Mononuclear cell (primary cell): Measurements from ENCODE around the gene MIA. TPM values are rescaled to one million over a fixed set of nuclear protein-coding genes. Genes with fewer than 3 reads are reported as not detected.
"Not testable (repeated sequence)": the region's sequence is repeated elsewhere in the genome, so short reads cannot be mapped to it uniquely, and the experiment has no call there.

ENCODE experiments used
- H3K27me3 ChIP-seq: 2 replicates; pipeline ENCODE4 v1.6.0; 2011; ENCODE audit warnings: low read length, control low read depth; ENCODE audit not compliant: insufficient read depth
- H3K4me1 ChIP-seq: 2 replicates; pipeline ENCODE4 v1.5.1; 2011; ENCODE audit warnings: mild to moderate bottlenecking, low read length, control low read depth; ENCODE audit not compliant: insufficient read depth
- H3K4me3 ChIP-seq: 2 replicates; pipeline ENCODE4 v1.5.1; 2011; ENCODE audit warnings: mild to moderate bottlenecking, low read length, moderate library complexity
- H3K9me3 ChIP-seq: 2 replicates; pipeline ENCODE4 v1.5.1; 2011; ENCODE audit warnings: low read depth, mild to moderate bottlenecking, control low read depth, low read length
- total RNA-seq: library from RNA; depleted of rRNA; stranded (reverse); fragments of >200 nt; gene quantifications from one replicate; pipeline ENCODE4 v1.2.3, GENCODE V29; 2012

Gene MIA
- total RNA-seq, 1 donor = not detected

GRCh38 chr19:40762754-40763470, 12.4 kb upstream of the MIA start:
- Histone ChIP-seq H3K27me3 (no peaks in the 10 kb centered on the region), H3K9me3 (no peaks in the 10 kb centered on the region), H3K4me3 (no peak overlapping the region), H3K4me1 (peaks cover 9% of the 10 kb centered on the region)

GRCh38 chr19:40763526-40763925, 11.8 kb upstream of the MIA start:
- H3K9me3 ChIP-seq = no peaks in the 10 kb centered on the region
- no peak overlapping the region for H3K4me3 ChIP-seq
- no peaks in the 10 kb centered on the region for H3K27me3 ChIP-seq
- H3K4me1 ChIP-seq = peaks cover 9% of the 10 kb centered on the region

- no peak overlapping the region for H3K4me3 ChIP-seq
- peaks cover 9% of the 10 kb centered on the region for H3K4me1 ChIP-seq
- no peaks in the 10 kb centered on the region for H3K9me3 ChIP-seq
- H3K27me3 ChIP-seq = no peaks in the 10 kb centered on the region
These were observed 11.4 kb upstream of the MIA start for GRCh38 chr19:40763963-40764362.

- H3K4me1 ChIP-seq, H3K9me3 ChIP-seq, H3K4me3 ChIP-seq, H3K27me3 ChIP-seq: not testable (repeated sequence)
These were observed 8.9 kb upstream of the MIA start for GRCh38 chr19:40766385-40766784.

GRCh38 chr19:40768869-40769268, 6.5 kb upstream of the MIA start:
- H3K4me1 ChIP-seq = peaks cover 9% of the 10 kb centered on the region
- no peaks in the 10 kb centered on the region for H3K27me3 ChIP-seq
- H3K9me3 ChIP-seq = no peaks in the 10 kb centered on the region
- H3K4me3 ChIP-seq = no peak overlapping the region

- H3K27me3 ChIP-seq, H3K4me3 ChIP-seq, H3K4me1 ChIP-seq, H3K9me3 ChIP-seq: not testable (repeated sequence)
These were observed 4.0 kb upstream of the MIA start for GRCh38 chr19:40771101-40771862.

GRCh38 chr19:40775632-40776022, 306 bp downstream of the MIA start:
- H3K9me3 ChIP-seq = no peaks in the 10 kb centered on the region
- no peak overlapping the region for H3K4me3 ChIP-seq
- peaks cover 30% of the 10 kb centered on the region for H3K4me1 ChIP-seq
- H3K27me3 ChIP-seq = no peaks in the 10 kb centered on the region

GRCh38 chr19:40776364-40776763, 1.0 kb downstream of the MIA start:
- peaks cover 30% of the 10 kb centered on the region for H3K4me1 ChIP-seq
- H3K27me3 ChIP-seq = no peaks in the 10 kb centered on the region
- no peaks in the 10 kb centered on the region for H3K9me3 ChIP-seq
- H3K4me3 ChIP-seq = no peak overlapping the region

GRCh38 chr19:40776932-40777644, 1.8 kb downstream of the MIA start:
- H3K9me3 ChIP-seq = no peaks in the 10 kb centered on the region
- H3K4me3 ChIP-seq = peak overlapping the region; percentile 64
- peaks cover 30% of the 10 kb centered on the region for H3K4me1 ChIP-seq
- H3K27me3 ChIP-seq = no peaks in the 10 kb centered on the region

GRCh38 chr19:40777645-40777936, 2.3 kb downstream of the MIA start:
- no peaks in the 10 kb centered on the region for H3K9me3 ChIP-seq
- no peaks in the 10 kb centered on the region for H3K27me3 ChIP-seq
- H3K4me3 ChIP-seq = peak overlapping the region; percentile 64
- peaks cover 30% of the 10 kb centered on the region for H3K4me1 ChIP-seq

- H3K9me3 ChIP-seq = no peaks in the 10 kb centered on the region
- H3K4me3 ChIP-seq = peak within 1 kb of the TSS; percentile 64
- H3K27me3 ChIP-seq = no peaks in the 10 kb centered on the region
- peaks cover 30% of the 10 kb centered on the region for H3K4me1 ChIP-seq
These were observed 2.8 kb downstream of the MIA start, which contains the start of gene RAB4B for GRCh38 chr19:40777937-40778705. RAB4B (plus strand) TSS chr19:40778247; CDS start chr19:40778376, 129 bp downstream.

GRCh38 chr19:40778706-40779284, 3.5 kb downstream of the MIA start:
- no peaks in the 10 kb centered on the region for H3K9me3 ChIP-seq
- peaks cover 30% of the 10 kb centered on the region for H3K4me1 ChIP-seq
- no peaks in the 10 kb centered on the region for H3K27me3 ChIP-seq
- H3K4me3 ChIP-seq = peak overlapping the region; percentile 64

- Histone ChIP-seq H3K27me3 (no peaks in the 10 kb centered on the region), H3K9me3 (no peaks in the 10 kb centered on the region), H3K4me3 (no peak overlapping the region), H3K4me1 (peaks cover 26% of the 10 kb centered on the region)
These were observed 5.3 kb downstream of the MIA start for GRCh38 chr19:40780582-40780981.

- H3K4me3 ChIP-seq = no peak overlapping the region
- H3K27me3 ChIP-seq = no peaks in the 10 kb centered on the region
- peaks cover 24% of the 10 kb centered on the region for H3K4me1 ChIP-seq
- H3K9me3 ChIP-seq = no peaks in the 10 kb centered on the region
These were observed 5.8 kb downstream of the MIA start for GRCh38 chr19:40781140-40781539.
